GOT3 (cell line): Measurements from ENCODE around the gene MYZAP.

Experiments used
- DNase-seq: peaks from one replicate; lab custom pipeline; 2025; ENCODE audit warnings: mixed read lengths; lab: John Stamatoyannopoulos, UW

Gene MYZAP

GRCh38 chr15:57697588-57697987 lies 105.9 kb downstream of the MYZAP start:
- no peak for DNase-seq

DNA sequence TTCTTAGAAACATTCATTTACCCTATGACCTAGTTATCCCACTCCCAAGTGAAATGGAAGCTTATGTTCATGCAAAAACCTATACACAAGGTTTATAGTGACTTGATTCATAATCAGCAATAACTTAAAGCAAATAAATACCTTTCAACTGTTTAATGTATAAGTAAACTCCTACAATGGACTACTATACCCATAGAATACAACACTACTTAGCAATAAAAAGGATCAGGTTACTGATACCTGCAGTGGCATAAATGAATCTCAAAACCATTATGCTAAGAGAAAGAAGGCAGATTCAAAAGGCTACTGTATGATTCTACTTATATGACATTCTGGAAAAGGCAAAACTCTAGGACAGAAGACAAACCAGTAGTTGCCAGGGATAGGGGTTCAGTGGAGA lies 106.5 kb downstream of the MYZAP start:
- no peak for DNase-seq

DNA sequence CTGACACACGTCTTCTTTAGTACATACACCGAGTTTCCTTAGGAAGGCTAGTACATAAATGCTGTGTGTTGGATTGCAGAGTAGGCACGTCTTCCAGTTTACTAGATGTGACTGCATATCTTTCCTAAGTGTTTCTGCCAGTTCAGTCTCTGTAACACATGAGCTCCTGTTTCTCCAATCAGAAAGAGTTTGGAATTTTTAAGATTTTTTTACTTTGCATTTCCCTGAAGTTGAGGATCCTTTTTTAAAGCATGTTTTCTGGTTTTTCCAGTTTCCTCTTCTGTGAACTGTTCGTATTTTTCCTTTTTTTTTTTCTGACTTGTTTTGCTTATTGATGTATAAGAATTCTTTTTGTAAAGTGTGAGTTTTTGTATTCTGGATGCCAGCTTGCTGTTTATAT lies 107.3 kb downstream of the MYZAP start:
- no peak for DNase-seq

GRCh38 chr15:57703387-57703786 lies 111.7 kb downstream of the MYZAP start:
- DNase-seq = no peak

DNA sequence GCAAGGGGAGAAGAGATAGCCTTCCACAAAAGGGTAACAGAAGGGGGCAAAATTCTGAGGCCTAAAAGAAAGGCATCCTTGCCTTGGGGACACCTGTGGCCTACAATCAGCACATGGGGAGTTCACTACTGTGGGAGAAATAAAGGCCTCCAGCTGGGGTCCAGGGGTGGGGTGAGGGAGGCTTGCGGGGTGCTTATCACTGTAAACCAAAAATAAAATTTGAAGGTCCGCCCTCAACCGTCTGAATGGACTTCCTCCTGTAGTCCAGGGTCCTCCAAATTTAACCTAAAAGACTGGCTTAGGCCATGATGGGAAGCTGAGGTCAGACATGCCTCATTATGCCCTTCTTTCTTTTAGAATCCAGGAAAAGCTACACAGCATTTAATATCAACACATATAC lies 112.7 kb downstream of the MYZAP start:
- no peak for DNase-seq

DNA sequence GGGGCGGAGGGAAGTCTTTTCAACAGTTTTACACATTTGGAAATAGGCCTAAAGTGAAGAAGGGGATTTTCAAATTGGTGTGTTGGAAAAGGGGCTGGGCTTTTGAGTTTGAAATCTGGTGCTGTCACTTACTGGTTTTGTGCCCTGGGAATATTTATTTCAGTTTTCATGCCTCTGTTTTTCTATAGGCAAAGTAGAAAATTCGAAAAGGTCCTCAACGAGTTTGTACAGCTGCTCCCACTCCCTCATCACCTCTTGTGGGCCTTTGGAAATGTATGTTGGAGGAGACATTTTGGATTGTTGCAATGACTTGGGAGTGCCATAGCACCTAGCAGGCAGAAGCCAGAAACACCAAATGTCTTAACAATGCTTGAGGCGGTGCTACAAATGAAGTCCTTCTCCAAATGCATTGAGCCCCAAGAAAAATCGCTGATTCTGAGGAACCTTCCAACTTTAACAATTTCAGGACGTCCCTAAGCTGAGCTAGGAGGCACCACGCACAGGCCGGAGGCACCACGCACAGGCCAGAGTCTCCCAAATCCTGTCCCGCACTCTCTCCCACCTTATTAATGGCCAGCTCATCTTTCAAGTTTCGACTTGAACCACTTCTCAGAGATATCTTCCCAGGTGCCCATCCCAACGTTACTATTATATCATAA lies 114.2 kb downstream of the MYZAP start:
- DNase-seq = no peak

DNA sequence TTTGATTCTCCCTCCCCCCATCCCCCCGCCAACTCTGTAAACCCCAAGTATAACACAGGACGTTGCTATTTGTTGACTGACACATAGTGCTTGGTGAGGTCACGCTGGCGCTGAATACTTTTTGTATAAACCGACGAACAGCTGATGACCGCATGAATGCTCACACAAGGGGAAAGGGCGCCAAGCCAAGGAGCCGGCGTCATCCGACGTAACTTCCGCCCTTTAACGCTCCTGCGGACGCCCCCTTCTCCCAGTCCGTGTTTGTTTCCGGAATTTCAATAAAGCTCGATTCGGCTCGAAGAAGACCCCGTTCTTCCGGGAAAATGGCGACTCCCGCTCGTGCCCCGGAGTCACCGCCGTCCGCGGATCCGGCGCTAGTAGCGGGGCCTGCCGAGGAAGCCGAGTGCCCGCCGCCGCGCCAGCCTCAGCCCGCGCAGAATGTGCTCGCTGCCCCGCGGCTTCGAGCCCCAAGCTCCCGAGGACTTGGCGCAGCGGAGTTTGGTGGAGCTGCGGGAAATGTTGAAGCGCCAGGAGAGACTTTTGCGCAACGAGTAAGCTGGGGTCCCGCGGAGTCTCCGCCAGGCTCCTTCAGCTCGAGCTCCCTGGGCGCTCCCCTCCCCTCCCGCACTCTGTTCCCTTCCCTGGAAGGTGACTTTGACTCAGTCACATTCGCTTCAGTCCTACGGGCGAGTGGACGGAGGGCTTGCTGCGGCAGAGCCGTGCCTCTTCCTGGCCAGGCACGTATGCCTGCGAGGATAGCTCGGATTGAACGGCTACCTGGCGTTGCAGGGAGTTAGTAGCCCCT lies 114.9 kb downstream of the MYZAP start, which contains the start of gene POLR2M:
POLR2M (plus strand) TSS at position 310 of the 805 bp plus-strand sequence; CDS start at position 439, 129 bp downstream.
- peak; percentile 92 for DNase-seq

- no peak for DNase-seq
Measured at GRCh38 chr15:57708047-57708446, 116.3 kb downstream of the MYZAP start.

DNA sequence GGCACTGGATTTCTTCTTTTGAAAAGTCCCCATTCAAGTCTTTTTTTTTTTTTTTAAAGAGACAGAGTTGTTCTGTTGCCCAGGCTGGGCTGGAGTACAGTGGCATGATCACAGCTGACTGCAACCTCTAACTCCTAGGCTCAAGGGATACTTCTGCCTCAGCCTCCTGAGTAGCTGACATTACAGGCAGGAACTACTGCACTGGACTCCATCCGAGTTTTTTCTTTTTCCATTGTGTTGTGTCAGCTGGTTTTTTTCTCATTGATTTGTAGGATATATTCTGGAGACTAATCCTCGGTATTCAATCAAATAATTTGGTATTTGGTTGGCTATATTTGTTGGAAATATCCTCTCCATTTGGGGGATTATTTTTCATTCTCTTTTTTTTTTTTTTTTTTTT lies 126.6 kb downstream of the MYZAP start:
- no peak for DNase-seq

DNA sequence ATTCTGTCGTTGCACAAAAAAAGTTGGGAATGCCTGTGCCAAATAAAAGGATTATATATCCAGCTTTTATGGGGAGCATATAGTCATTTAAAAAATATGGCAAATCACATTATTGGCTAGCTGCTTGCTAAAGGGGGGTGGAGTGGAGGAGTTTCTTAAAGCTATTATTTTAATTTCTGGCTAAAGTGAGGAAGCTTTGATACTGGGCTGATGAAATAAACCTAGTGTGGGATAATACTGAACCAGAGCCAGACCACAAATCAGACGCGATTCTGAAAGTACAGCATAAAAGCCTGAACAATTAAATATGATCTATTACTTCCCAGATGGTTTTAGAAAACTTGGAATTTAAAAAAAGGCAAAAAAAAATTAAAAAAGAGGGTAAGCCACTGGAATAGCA lies 129.2 kb downstream of the MYZAP start:
- DNase-seq = no peak

DNA sequence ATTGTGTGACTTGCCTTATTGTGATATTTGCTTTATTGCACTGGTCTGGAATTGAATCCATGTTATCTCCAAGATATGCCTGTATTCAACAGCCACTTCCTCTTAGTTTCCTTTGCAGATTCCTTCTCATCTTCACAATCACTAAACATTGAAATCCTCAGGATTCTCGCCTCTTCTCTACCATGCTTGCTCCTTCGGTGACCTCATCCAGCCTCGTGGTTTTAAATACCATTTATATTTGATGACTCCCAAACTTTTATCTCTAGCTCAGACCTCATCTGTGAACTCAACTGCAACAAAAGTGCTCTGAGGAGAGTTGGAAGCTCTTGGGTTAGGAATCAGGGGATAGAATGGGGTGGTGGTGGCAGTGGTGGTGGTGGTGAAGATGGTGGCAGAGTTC lies 134.7 kb downstream of the MYZAP start:
- DNase-seq = no peak

DNA sequence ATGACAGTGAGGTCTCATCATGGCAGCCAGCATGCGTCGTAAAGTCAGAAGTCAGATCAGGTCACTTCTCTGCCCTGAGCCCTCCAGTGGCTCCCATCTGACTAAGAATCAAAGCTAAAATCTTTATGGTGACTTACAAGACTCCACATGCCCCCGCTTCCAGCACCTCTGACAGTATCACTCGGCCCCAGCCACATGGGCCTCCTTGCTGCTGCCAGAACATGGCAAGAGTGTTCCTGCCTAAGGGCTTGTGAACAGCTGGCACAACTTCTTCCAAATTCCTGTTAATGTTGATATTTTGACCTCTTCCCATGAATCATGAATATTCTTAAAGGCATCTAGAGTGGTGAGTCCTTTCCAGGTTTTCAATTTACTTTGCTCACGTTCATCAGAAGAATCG lies 135.3 kb downstream of the MYZAP start:
- no peak for DNase-seq

- no peak for DNase-seq
Measured at GRCh38 chr15:57728436-57728835, 136.7 kb downstream of the MYZAP start.

GRCh38 chr15:57730876-57731275 lies 139.2 kb downstream of the MYZAP start:
- DNase-seq = no peak

DNA sequence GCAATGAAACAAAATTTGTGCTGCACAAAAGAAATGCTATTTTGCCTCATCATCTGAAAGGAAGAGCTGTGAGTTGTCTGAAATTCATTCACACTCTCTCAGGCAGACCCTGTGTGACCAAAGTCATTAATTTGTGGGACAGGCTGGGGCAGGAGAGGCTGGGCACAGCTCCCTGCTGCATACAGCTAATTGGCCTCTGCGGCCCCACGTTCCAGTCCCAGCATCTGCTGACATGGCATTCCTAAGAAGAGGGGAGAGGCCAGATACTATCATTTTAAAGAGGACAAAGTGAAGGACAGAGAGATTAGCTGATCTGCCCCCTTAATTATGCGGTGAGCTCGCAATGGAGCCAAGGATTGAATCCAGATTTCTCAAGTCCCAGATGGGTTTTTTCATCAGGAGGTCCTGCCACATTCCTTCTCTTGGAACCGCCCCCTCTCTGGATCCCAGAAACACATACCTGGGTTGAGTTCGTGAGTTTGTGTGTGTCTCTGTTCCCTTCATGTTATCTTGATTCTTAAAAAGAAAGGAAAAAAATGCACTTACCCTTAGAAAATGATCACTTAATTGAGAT lies 139.9 kb downstream of the MYZAP start:
- no peak for DNase-seq

- no peak for DNase-seq
Measured at GRCh38 chr15:57732526-57733331, 141.0 kb downstream of the MYZAP start.

DNA sequence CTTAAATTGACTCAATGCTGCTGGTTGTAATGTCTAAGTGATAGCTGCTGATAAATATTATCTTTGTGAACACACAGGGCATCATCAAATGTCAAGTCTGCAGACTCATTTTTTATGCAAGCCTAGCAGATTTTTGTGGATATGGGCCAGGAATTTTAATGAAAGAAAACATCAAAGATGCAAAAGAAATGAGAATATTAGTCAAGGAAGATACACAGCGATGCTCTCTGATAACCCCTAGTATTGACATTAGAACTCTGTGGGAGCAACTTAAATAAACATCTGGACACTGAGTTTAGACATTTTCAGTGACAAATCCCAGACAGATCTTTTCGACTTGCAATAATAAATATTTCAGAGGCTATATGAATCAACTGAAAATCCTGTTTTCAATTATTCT lies 143.2 kb downstream of the MYZAP start:
- no peak for DNase-seq
